ENCODE data around the gene LRTM2.

The LRTM2 gene

DNA sequence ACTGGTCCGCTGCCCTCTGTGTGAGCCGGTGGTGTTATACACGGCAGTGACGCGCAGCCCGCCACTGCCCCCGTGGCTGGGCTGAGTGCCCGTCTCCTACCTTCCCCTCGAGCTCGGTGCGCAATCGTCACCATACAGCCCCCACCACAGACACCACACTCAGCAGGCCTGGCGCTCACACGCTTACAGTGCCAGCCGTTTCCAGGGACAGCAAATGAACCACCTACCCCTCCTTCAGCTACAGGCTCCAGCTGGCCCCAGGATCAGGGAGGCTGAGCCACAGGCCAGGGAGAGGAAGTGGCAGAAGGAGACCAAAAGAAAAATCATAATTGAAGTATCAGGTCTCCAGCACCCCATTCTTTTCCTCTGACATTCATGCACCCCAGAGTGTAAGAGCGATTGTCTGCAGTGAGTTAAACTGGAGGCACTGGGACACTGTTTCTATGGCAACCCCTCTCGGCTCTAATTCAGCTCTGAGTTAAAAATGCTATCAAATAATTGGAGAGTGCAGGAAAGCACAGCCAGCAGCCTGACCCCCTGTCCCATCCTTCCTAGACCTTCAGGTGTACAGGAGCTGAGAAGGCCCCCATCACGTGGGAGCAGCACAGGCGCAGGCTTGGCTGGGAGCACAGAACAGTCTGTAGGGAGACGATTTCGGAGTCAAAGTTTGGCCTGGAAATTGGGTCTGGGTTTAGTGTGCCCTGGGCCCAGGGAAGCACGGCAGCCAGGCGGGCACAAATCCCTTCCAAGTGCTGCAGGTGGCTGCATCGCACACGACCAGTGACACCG lies 18.0 kb downstream of the LRTM2 start:
- ChIA-PET CTCF (no interaction called here), POLR2A (no interaction called here)
- H3K9me3 ChIP-seq (ENCODE audit: control insufficient read depth, insufficient read depth, low read depth, low read length), result no peaks in the 10 kb centered on the region
- no peaks in the 10 kb centered on the region for H3K4me1 ChIP-seq (ENCODE audit: control insufficient read depth, insufficient read depth, low read length)
- H3K27ac ChIP-seq (ENCODE audit: extremely low read depth, low read depth, low read length), result no peak overlapping the region
- TF ChIP-seq, protein P1, sequence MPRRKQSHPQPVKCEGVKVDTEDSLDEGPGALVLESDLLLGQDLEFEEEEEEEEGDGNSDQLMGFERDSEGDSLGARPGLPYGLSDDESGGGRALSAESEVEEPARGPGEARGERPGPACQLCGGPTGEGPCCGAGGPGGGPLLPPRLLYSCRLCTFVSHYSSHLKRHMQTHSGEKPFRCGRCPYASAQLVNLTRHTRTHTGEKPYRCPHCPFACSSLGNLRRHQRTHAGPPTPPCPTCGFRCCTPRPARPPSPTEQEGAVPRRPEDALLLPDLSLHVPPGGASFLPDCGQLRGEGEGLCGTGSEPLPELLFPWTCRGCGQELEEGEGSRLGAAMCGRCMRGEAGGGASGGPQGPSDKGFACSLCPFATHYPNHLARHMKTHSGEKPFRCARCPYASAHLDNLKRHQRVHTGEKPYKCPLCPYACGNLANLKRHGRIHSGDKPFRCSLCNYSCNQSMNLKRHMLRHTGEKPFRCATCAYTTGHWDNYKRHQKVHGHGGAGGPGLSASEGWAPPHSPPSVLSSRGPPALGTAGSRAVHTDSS (tag by site-specific recombination; IDR thresholded peaks at IDR 0.05), result no peak
- TF ChIP-seq ZNF529 (tag by site-specific recombination; IDR thresholded peaks at IDR 0.05; ENCODE audit: insufficient replicate concordance) (no peak), PRDM1 (tag by site-specific recombination; IDR thresholded peaks at IDR 0.05) (no peak), ZNF26 (tag by site-specific recombination; IDR thresholded peaks at IDR 0.05) (no peak)
- H3K36me3 ChIP-seq (ENCODE audit: control insufficient read depth in 2 of 2, insufficient read depth in 1 of 2, low read length in 2 of 2), result no peaks in the 10 kb centered on the region
- H3K4me3 ChIP-seq (ENCODE audit: low read depth, low read length), result no peak overlapping the region

DNA sequence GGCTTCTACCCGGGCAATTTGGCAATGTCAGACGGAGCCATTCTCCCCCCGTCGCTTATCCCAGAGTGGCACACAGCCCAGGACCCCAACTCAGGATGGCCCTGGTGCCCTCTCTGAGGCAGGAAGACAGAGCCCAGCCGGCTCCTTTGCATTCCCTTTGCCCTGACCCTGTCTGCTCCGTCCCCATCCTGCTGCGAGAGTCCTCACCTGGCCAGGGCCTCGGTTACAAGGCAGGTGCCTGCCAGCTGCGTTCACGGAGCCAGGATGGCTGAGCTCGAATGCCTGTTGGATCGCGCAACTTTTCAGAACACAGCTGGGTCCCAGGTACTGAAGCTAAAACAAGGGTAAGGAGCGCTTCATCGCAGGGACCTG lies 18.6 kb downstream of the LRTM2 start:
- Histone ChIP-seq H3K4me3 (ENCODE audit: low read depth, low read length) (no peak overlapping the region), H3K36me3 (ENCODE audit: control insufficient read depth in 2 of 2, insufficient read depth in 1 of 2, low read length in 2 of 2) (no peaks in the 10 kb centered on the region), H3K27ac (ENCODE audit: extremely low read depth, low read depth, low read length) (no peak overlapping the region), H3K9me3 (ENCODE audit: control insufficient read depth, insufficient read depth, low read depth, low read length) (no peaks in the 10 kb centered on the region), H3K4me1 (ENCODE audit: control insufficient read depth, insufficient read depth, low read length) (no peaks in the 10 kb centered on the region)
- no peak for TF ChIP-seq GFI1B (tag by site-specific recombination; IDR thresholded peaks at IDR 0.05)
- POLR2A ChIA-PET, result no interaction called here
- CTCF ChIA-PET, result no interaction called here

DNA sequence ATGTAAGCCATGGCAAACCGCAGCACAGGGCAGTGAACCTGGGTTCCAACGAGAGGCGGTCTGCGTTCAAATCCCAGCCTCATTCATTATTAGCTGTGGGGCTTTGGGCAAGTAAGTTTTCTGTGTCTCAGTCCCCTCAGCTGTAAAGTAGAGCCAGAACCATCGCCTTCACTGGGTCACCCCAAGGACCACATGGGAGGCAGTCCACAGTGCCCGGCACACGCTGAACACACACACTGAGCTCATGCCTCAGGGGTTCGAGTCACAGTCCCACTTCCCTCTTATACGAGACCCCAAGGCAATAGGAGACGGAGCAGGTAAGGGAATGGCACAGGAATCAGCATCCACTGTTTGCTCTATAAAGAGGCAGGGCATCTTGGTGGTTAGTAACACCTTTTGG lies 19.1 kb downstream of the LRTM2 start:
- Histone ChIP-seq H3K27ac (ENCODE audit: extremely low read depth, low read depth, low read length) (no peak overlapping the region), H3K36me3 (ENCODE audit: control insufficient read depth in 2 of 2, insufficient read depth in 1 of 2, low read length in 2 of 2) (no peaks in the 10 kb centered on the region), H3K4me3 (ENCODE audit: low read depth, low read length) (no peak overlapping the region), H3K4me1 (ENCODE audit: control insufficient read depth, insufficient read depth, low read length) (no peaks in the 10 kb centered on the region), H3K9me3 (ENCODE audit: control insufficient read depth, insufficient read depth, low read depth, low read length) (no peaks in the 10 kb centered on the region)
- POLR2A ChIA-PET, result no interaction called here
- TF ChIP-seq ZBTB8A (tag by site-specific recombination; IDR thresholded peaks at IDR 0.05) (no peak), ZNF114 (tag by site-specific recombination; IDR thresholded peaks at IDR 0.05) (no peak), ZNF544 (tag by site-specific recombination; IDR thresholded peaks at IDR 0.05) (no peak)
- CTCF ChIA-PET, result interaction anchor here (1.2 kb wide), 1 partner anchor 100 kb away, joined by 4 read pairs; no protein-coding TSS in a partner anchor

- H3K4me1 ChIP-seq (ENCODE audit: control insufficient read depth, insufficient read depth, low read length), result no peaks in the 10 kb centered on the region
- ChIA-PET POLR2A (no interaction called here), CTCF (interaction anchor here (1.2 kb wide), 1 partner anchor 100 kb away, joined by 4 read pairs; no protein-coding TSS in a partner anchor)
- no peaks in the 10 kb centered on the region for H3K9me3 ChIP-seq (ENCODE audit: control insufficient read depth, insufficient read depth, low read depth, low read length)
- no peak for TF ChIP-seq ZNF837 (tag by site-specific recombination; IDR thresholded peaks at IDR 0.05)
- TF ChIP-seq ZNF555 (tag by site-specific recombination; conservative IDR thresholded peaks at IDR 0.05), result no peak
- no peak for TF ChIP-seq ZNF623 (tag by site-specific recombination; IDR thresholded peaks at IDR 0.05)
- no peak for TF ChIP-seq ZNF157 (tag by site-specific recombination; IDR thresholded peaks at IDR 0.05)
- TF ChIP-seq PRDM4 (tag by site-specific recombination; IDR thresholded peaks at IDR 0.05), result no peak
- TF ChIP-seq ZNF19 (tag by site-specific recombination; IDR thresholded peaks at IDR 0.05; ENCODE audit: low read depth), result no peak
- TF ChIP-seq ZNF514 (tag by site-specific recombination; IDR thresholded peaks at IDR 0.05), result no peak
- TF ChIP-seq ZSCAN16 (tag by site-specific recombination; IDR thresholded peaks at IDR 0.05), result no peak
- TF ChIP-seq SCRT1 (tag by site-specific recombination; IDR thresholded peaks at IDR 0.05; ENCODE audit: borderline replicate concordance), result no peak
- no peak for TF ChIP-seq ZFP69B (tag by site-specific recombination; IDR thresholded peaks at IDR 0.05)
- no peak for TF ChIP-seq ZNF26 (tag by site-specific recombination; IDR thresholded peaks at IDR 0.05)
- TF ChIP-seq EGR2 (tag by site-specific recombination; IDR thresholded peaks at IDR 0.05; ENCODE audit: low read depth), result no peak
- H3K4me3 ChIP-seq (ENCODE audit: low read depth, low read length), result no peak overlapping the region
- no peak overlapping the region for H3K27ac ChIP-seq (ENCODE audit: extremely low read depth, low read depth, low read length)
- H3K36me3 ChIP-seq (ENCODE audit: control insufficient read depth in 2 of 2, insufficient read depth in 1 of 2, low read length in 2 of 2), result no peaks in the 10 kb centered on the region
These were observed 19.9 kb downstream of the LRTM2 start for GRCh38 chr12:1839956-1840951.
